ENCODE measurements around the gene ELMO1.

The ELMO1 gene

DNA sequence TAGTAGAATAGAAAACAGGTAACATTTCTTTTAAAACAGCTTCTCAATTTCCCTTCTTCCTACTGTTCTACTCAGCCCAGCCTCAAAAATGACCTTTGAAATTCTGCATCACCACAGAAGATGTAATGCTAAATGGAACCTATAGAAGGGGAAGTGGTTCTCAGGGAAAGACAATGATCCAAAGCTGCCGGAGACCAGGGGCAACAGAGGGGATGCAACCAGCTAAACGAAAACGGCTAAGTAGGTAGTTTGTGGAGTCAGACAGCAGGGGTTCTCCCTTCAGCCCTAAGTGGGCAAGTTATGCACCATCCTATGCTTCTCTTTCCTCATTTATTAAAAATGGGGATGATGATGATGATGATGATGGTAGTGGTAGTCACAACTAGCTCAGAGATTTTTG lies 214.3 kb downstream of the ELMO1 start:
- no peak for DNase-seq (ENCODE audit: extremely low read depth in 1 of 2, low read depth in 1 of 2)

GRCh38 chr7:37231613-37232012 lies 217.1 kb downstream of the ELMO1 start:
- DNase-seq (ENCODE audit: extremely low read depth in 1 of 2, low read depth in 1 of 2) = no peak

GRCh38 chr7:37230221-37230620 lies 218.4 kb downstream of the ELMO1 start:
- no peak for DNase-seq (ENCODE audit: extremely low read depth in 1 of 2, low read depth in 1 of 2)

- no peak for DNase-seq (ENCODE audit: extremely low read depth in 1 of 2, low read depth in 1 of 2)
These were observed 219.3 kb downstream of the ELMO1 start for GRCh38 chr7:37229381-37229780.

GRCh38 chr7:37225285-37225969 lies 223.2 kb downstream of the ELMO1 start:
- no peak for DNase-seq (ENCODE audit: extremely low read depth in 1 of 2, low read depth in 1 of 2)

DNA sequence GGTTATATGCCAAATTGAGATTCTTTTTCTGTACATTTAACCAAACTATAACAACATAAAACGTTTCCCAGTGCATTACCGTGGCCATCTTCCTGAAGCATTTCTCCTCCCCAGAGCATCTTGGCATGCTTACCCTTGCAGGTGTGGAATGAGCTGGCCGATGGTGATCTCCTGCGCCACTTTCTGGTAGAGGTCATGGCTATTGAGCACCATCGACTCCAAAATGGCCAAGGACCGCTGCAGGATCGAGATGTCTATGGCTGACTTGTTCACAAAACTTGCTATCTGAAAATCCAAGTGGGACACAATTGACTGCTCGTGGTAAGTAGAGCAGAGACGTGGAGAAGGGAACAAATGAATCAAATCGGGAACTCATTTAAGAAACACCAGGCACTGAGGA lies 223.9 kb downstream of the ELMO1 start:
- no peak for DNase-seq (ENCODE audit: extremely low read depth in 1 of 2, low read depth in 1 of 2)

DNA sequence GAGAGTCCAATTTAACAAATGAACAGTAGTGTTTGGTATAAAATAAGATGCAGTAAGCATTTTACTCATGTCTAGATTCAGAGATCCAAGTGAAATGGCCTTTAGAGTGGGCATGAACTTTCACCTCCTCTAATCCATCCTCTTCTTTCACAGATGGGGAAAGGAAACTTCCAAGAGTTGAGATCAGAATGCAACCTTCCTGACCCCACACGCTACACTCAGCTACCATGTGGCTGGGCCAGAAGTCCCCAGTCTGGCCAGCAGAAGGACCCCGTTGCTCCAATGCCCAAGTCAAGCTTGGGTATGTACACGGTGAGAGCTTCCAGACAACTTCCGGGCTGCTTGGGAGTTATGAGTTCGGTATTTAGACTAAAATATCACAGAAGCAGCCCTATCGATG lies 228.0 kb downstream of the ELMO1 start:
- DNase-seq (ENCODE audit: extremely low read depth in 1 of 2, low read depth in 1 of 2) = no peak

GRCh38 chr7:37218956-37219355 lies 229.7 kb downstream of the ELMO1 start:
- DNase-seq (ENCODE audit: extremely low read depth in 1 of 2, low read depth in 1 of 2) = no peak

GRCh38 chr7:37216923-37217322 lies 231.7 kb downstream of the ELMO1 start:
- DNase-seq (ENCODE audit: extremely low read depth in 1 of 2, low read depth in 1 of 2) = no peak

DNA sequence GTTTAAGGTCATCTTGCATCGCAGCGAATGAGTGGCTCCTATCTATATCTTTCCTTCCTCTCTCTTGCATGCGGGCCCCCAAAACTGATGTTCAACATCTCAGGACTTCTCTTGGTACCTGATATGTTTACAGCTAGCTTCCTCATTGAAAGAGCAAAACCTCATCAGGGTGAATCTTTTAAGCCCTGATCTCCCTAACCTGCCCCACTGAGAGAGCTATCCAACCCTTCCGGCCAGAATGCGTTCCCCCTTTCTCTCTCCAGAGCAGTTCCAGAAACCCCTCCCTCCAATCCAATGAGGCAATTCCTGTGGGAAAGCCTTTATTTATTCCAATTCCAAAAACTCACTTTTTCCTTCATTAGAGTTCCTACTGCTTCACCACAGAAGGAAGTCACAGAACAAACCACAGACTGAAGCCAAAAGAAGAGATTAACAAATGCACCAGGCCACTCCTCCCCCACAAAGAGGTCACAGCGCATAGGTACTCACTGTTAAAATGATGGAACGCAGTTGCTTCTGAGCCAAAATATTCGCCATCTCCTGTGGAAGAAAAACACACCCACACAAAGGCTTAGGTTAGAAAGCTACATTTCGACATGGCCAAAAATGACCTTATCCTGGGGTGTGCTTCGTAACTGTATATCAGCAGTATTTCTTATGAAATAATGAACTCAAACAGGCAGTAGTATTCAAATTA lies 232.4 kb downstream of the ELMO1 start:
- no peak for DNase-seq (ENCODE audit: extremely low read depth in 1 of 2, low read depth in 1 of 2)

GRCh38 chr7:37215290-37215923 lies 233.3 kb downstream of the ELMO1 start:
- DNase-seq (ENCODE audit: extremely low read depth in 1 of 2, low read depth in 1 of 2) = no peak

DNA sequence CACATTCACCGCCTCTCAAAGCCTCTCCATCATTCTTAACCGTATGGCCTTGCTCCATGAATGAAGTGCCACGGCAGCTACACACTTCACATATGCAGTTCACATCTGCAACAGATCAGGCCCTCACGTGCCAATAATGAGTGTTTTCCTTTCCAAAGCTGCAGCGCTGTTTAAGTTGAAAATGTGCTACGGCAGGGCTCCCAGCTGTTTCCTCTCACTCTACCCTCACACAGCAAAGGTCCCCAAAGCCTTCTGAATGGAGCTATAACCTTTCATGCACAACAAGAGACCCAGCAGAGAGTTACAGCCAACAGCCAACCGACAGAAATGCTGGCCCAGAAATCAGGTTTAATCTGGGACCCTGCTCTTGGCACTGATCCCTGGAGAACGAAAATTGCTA lies 236.1 kb downstream of the ELMO1 start:
- no peak for DNase-seq (ENCODE audit: extremely low read depth in 1 of 2, low read depth in 1 of 2)

DNA sequence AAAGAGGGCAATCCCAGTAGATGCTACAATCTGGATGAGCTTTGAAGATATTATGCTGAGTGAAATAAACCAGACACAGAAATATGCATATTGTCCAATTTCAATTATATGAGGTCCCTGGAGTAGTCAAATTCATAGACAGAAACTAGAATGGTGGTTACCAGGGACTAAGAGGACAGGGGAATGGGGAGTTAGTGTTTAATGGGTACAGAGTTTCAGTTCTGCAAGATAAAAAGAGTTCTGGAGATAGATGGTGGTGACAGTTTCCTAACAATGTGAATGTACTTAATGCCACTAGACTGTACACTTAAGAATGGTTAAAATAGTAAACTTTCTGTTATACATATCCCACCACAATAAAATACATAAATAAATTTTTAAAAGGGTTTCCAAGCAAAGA lies 236.6 kb downstream of the ELMO1 start:
- DNase-seq (ENCODE audit: extremely low read depth in 1 of 2, low read depth in 1 of 2) = no peak

DNA sequence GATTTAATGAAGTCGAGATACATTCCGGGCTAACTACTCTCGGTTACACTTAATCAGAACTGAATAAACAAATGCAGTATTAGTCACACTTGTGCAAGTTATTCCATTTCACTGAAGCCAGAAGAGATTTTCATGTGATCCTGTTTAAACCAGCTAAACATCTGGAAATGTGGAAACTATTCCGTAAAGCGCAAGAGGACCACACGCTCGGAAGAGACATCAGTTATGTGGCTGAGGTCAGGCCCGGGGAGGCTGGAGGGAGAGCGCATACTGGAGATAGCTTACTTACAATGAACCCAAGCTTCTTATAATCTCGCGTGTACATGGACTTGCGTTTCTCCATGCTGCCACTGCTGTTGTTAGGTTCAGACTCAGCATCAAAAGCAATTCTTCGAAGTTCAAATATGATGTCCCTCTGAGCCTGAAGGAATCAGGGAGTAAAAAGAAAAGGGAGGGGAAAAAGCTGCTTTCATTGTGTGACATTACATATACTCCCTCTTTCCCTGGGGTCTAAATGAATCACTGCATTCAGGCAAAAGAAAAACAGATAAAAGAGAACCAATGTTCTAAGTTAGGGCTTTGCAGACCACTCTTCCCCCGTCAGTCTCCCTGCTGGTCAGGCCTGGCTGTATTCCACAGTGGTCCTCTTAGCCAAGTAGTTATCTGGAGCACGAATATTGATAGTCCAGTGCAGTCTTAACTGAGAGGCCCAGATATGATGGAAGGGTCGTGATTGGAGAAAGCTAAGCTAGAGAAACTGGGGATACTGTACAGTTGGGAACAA lies 237.4 kb downstream of the ELMO1 start:
- no peak for DNase-seq (ENCODE audit: extremely low read depth in 1 of 2, low read depth in 1 of 2)

- no peak for DNase-seq (ENCODE audit: extremely low read depth in 1 of 2, low read depth in 1 of 2)
These were observed 239.5 kb downstream of the ELMO1 start for GRCh38 chr7:37209195-37209594.

GRCh38 chr7:37208528-37208927 lies 240.1 kb downstream of the ELMO1 start:
- peak in 1 of 2 donors; percentile 3 for DNase-seq (ENCODE audit: extremely low read depth in 1 of 2, low read depth in 1 of 2)

GRCh38 chr7:37206192-37206591 lies 242.5 kb downstream of the ELMO1 start:
- DNase-seq (ENCODE audit: extremely low read depth in 1 of 2, low read depth in 1 of 2) = no peak

GRCh38 chr7:37205451-37205850 lies 243.2 kb downstream of the ELMO1 start:
- no peak for DNase-seq (ENCODE audit: extremely low read depth in 1 of 2, low read depth in 1 of 2)

- no peak for DNase-seq (ENCODE audit: extremely low read depth in 1 of 2, low read depth in 1 of 2)
These were observed 246.8 kb downstream of the ELMO1 start for GRCh38 chr7:37201876-37202198.

DNA sequence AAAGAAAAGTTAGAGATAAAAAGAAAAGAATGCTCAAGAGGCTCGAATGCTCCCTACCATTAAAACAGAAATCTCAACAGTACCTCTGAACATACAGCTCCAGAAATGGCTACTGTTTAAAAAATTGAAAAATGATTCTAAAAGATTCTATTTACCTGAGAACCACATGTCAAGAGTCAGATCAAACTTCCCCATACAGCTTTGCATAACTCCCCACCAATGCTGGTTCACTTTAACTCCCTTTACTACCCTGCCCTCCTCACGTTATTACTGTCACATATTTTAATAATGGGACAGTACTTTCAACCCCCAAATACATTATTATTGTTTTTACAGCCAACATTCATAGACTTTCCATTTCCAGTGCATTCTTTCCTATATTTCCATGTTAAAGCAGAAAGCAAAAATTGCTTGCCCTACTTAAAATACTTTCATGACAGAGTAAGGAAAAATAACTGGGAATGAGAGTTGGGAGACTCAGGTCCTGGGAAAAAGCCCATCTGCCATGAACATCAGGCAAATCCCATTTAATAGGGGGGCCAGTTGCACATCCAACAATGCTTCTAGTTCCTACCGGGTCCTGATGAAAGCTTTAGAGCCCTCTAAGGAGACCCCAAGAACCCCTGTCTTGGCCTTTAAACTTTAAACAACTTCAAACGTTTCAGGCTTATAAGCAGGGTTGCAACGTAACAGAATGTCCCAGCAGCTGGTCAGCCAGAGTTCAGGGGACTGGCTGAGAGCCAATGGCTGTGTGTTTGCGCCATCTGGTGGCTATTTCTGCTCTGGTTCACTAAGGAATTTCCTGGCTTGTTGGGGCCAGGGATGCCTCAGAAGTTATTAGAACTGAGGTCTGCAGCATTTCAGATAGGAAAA lies 247.4 kb downstream of the ELMO1 start:
- DNase-seq (ENCODE audit: extremely low read depth in 1 of 2, low read depth in 1 of 2) = peak in 1 of 2 donors; percentile 28

Measured in activated CD8-positive, alpha-beta memory T cell treated with anti-CD3 and anti-CD28 coated beads for 1 hour (primary cell).